ENCODE measurements around the gene SKAP1.
"Not testable (repeated sequence)": the region's sequence is repeated elsewhere in the genome, so short reads cannot be mapped to it uniquely, and the experiment has no call there.

SKAP1 gene

DNA sequence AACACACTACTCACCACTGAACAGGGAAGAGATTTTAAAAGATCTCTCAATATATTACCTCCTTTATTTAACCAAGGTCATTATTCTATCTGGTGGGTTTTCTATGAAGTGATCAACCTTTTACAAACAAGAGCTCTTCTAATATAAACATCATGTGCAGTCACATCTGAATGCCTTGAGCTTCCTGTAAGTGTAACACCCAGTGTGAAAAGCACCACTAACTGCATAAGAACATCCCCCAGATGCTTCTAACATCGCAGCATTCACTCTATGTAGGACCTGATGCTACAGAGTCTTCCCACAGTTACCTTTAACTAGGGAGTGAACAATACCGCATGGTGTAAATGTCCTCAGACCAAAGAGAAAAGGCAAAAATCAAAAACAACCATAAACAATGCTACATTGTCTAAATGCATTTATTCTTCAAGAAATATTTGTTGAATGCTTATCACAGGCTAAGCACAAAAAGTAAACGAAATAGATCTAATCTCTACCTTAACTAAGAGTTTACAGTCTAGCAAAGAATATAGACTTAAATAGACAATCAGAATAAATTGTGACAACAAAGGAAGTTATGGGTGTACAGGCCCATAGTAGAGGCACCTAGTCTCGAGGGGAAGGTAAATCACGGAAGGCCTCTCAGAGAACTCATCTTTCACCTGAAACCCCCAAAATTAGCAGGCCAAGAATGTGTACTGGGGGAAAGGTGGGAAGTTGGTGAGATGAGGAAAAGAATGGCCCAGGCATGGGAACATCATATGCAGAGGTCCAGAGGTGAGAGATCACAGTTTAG is 16.2 kb downstream of the SKAP1 start:
- Mint-ChIP-seq H3K9me3 (no peaks in the 10 kb centered on the region), H3K27ac (no peak overlapping the region), H3K27me3 (ENCODE audit: low read depth, poor library complexity) (peaks cover 17% of the 10 kb centered on the region), H3K4me3 (no peak overlapping the region), H3K4me1 (peaks cover 7% of the 10 kb centered on the region), H3K36me3 (ENCODE audit: low read depth) (no peaks in the 10 kb centered on the region)
- no peak for TF ChIP-seq CTCF (IDR thresholded peaks at IDR 0.05)
- no peak for DNase-seq

- no peak for DNase-seq
- peaks cover 7% of the 10 kb centered on the region for H3K4me1 Mint-ChIP-seq
- TF ChIP-seq CTCF (IDR thresholded peaks at IDR 0.05): no peak
- H3K27me3 Mint-ChIP-seq (ENCODE audit: low read depth, poor library complexity): peaks cover 16% of the 10 kb centered on the region
- no peaks in the 10 kb centered on the region for H3K36me3 Mint-ChIP-seq (ENCODE audit: low read depth)
- H3K9me3 Mint-ChIP-seq: no peaks in the 10 kb centered on the region
- H3K27ac Mint-ChIP-seq: no peak overlapping the region
- H3K4me3 Mint-ChIP-seq: no peak overlapping the region
These were observed 17.2 kb downstream of the SKAP1 start for GRCh38 chr17:48412841-48413240.

DNA sequence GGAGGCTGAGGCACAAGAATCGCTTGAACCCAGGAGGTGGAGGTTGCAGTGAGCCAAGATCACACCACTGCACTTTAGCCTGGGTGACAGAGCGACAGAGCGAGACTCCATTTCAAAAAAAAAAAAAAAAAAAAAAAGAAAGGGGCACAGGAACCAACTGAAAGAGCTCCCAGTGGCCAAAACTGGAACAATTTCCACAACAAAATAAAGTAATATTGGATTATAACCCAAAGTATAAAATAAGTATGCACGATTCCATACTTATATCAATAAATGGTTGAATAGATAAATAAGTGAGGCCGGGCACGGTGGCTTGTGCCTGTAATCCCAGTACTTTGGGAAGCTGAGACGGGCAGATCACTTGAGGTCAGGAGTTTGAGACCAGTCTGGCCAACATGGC is 19.2 kb downstream of the SKAP1 start:
- H3K27me3 Mint-ChIP-seq (ENCODE audit: low read depth, poor library complexity); H3K36me3 Mint-ChIP-seq (ENCODE audit: low read depth); H3K9me3 Mint-ChIP-seq; H3K27ac Mint-ChIP-seq; H3K4me1 Mint-ChIP-seq; DNase-seq; H3K4me3 Mint-ChIP-seq: not testable (repeated sequence)

- Mint-ChIP-seq H3K36me3 (ENCODE audit: low read depth) (no peaks in the 10 kb centered on the region), H3K27ac (no peak overlapping the region), H3K4me3 (no peak overlapping the region), H3K4me1 (peaks cover 7% of the 10 kb centered on the region), H3K9me3 (no peaks in the 10 kb centered on the region), H3K27me3 (ENCODE audit: low read depth, poor library complexity) (peaks cover 10% of the 10 kb centered on the region)
- TF ChIP-seq CTCF (IDR thresholded peaks at IDR 0.05): no peak
- no peak for DNase-seq
These were observed 20.4 kb downstream of the SKAP1 start for GRCh38 chr17:48409607-48410006.

DNA sequence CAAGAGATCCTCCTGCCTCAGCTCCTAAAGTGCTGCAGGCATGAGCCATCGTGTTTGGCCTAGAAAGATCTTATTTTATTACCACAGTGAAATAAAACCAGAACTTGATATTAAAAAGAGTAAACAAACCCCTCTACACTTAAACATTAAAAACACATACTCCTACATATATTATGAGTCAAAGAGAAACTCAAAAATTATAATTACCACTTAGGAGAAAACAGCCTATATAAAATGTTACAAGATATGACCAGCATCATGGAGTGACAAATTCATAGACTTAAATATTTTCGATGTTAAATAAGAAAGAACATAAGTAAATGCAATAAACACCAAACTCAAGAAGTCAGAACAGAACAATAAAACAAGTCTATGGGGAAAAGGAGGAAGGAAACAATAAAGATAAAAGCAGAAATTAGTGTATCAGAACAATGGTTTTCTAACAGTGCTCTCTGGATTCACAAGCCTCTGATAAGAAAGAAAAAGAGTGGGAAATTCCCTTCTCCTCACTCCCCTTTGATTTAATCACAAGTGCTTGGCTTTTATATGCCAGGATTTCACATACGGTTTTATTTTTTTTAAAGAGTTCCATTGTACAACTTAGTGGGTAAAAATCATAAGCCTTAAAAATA is 23.0 kb downstream of the SKAP1 start:
- Mint-ChIP-seq H3K27ac (no peak overlapping the region), H3K4me3 (no peak overlapping the region), H3K36me3 (ENCODE audit: low read depth) (no peaks in the 10 kb centered on the region), H3K9me3 (no peaks in the 10 kb centered on the region), H3K27me3 (ENCODE audit: low read depth, poor library complexity) (peaks cover 10% of the 10 kb centered on the region), H3K4me1 (no peaks in the 10 kb centered on the region)
- no peak for TF ChIP-seq CTCF (IDR thresholded peaks at IDR 0.05)
- no peak for DNase-seq

GRCh38 chr17:48394821-48395220 is 35.2 kb downstream of the SKAP1 start:
- no peak overlapping the region for H3K27ac Mint-ChIP-seq
- H3K4me1 Mint-ChIP-seq: no peaks in the 10 kb centered on the region
- no peak for DNase-seq
- TF ChIP-seq CTCF (IDR thresholded peaks at IDR 0.05): no peak
- no peak overlapping the region for H3K4me3 Mint-ChIP-seq
- peaks cover 3% of the 10 kb centered on the region for H3K27me3 Mint-ChIP-seq (ENCODE audit: low read depth, poor library complexity)
- H3K9me3 Mint-ChIP-seq: no peaks in the 10 kb centered on the region
- no peaks in the 10 kb centered on the region for H3K36me3 Mint-ChIP-seq (ENCODE audit: low read depth)

Data from nephron progenitor cell (in vitro differentiated cells).